Measurements from ENCODE around the gene REM1.

DNA sequence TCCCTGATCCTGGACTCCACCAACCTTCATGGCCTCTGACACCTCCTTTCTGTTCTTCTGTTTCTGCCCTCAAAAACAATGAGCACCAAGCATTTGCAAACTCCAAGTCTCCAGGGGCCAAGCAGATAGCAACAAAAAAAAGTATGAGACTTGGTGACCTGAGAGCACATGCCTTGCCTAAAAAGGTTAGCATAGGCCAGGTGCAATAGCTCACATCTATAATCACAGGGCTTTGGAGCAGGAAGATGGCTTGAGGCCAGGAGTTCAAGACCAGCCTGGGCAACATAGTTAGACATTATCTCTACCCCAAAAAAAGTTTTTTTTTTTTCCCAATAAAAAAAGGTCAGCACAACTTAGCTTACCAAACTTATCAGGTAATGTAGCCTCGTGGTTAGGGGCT, 25.4 kb downstream of the REM1 start:
- TF ChIP-seq, protein P1, sequence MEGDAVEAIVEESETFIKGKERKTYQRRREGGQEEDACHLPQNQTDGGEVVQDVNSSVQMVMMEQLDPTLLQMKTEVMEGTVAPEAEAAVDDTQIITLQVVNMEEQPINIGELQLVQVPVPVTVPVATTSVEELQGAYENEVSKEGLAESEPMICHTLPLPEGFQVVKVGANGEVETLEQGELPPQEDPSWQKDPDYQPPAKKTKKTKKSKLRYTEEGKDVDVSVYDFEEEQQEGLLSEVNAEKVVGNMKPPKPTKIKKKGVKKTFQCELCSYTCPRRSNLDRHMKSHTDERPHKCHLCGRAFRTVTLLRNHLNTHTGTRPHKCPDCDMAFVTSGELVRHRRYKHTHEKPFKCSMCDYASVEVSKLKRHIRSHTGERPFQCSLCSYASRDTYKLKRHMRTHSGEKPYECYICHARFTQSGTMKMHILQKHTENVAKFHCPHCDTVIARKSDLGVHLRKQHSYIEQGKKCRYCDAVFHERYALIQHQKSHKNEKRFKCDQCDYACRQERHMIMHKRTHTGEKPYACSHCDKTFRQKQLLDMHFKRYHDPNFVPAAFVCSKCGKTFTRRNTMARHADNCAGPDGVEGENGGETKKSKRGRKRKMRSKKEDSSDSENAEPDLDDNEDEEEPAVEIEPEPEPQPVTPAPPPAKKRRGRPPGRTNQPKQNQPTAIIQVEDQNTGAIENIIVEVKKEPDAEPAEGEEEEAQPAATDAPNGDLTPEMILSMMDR (IDR thresholded peaks at IDR 0.05; ENCODE audit: insufficient read depth, low read depth, low read length) = no peak
- TF ChIP-seq EZH2 (IDR thresholded peaks at IDR 0.05; ENCODE audit: insufficient read depth, low read length) = no peak
